ENCODE results near the gene ATP5IF1.

- no peak for TF ChIP-seq POLR2AphosphoS5 (IDR thresholded peaks at IDR 0.05)
- no peak for TF ChIP-seq CTCF (IDR thresholded peaks at IDR 0.05; ENCODE audit: poor library complexity, severe bottlenecking)
- no peak for TF ChIP-seq REST (IDR thresholded peaks at IDR 0.05; ENCODE audit: borderline replicate concordance)
These were observed 41.4 kb upstream of the ATP5IF1 start for GRCh38 chr1:28194326-28195035.
